IMR-90 (cell line): ENCODE data around the gene HOATZ. TPM values are rescaled to one million over a fixed set of nuclear protein-coding genes. Genes with fewer than 3 reads are reported as not detected.

Experiments used
- ATAC-seq: fragments of 200-7000 bp; cut with Tn5 transposase; 2 replicates; pipeline ENCODE4 v1.9.1; 2020; ENCODE audit warnings: low read depth, mild to moderate bottlenecking, moderate library complexity
- BruUV-seq: library from RNA; stranded (reverse); fragments of 400-500 nt; replicated peaks from 2 replicates; lab custom pipeline; 2021; lab: Mats Ljungman, UMichigan
- CTCF ChIA-PET: fragments of 300-600 bp; formaldehyde crosslinking; extraction: SDS; loops from one replicate; lab custom pipeline; 2021; ENCODE audit warnings: antibody characterized with exemption; lab: Yijun Ruan, JAX
- POLR2A ChIA-PET: fragments of 300-600 bp; sonication (Branson Sonifier 250); formaldehyde crosslinking; loops from one replicate; lab custom pipeline; 2022; ENCODE audit warnings: antibody characterized with exemption; ENCODE audit not compliant: unreplicated experiment; lab: Charles Lee
- DNase-seq: peaks from one replicate; pipeline ENCODE4 v3.0.0; 2013
- H2AFZ ChIP-seq: replicated peaks from 2 replicates; pipeline ENCODE3; 2013; ENCODE audit warnings: low read length, mild to moderate bottlenecking; ENCODE audit not compliant: poor library complexity
- H2AK5ac ChIP-seq: 2 replicates; pipeline ENCODE4 v1.6.1; 2013; ENCODE audit warnings: low read depth, low read length, inconsistent platforms
- H2AK9ac ChIP-seq: replicated peaks from 2 replicates; pipeline ENCODE3; 2013; ENCODE audit warnings: mild to moderate bottlenecking, low read depth, low read length, moderate library complexity; ENCODE audit not compliant: poor library complexity
- H2BK120ac ChIP-seq: 2 replicates; pipeline ENCODE4 v1.6.1; 2013; ENCODE audit warnings: low read depth, low read length, inconsistent platforms
- H2BK15ac ChIP-seq: 3 replicates; pipeline ENCODE4 v1.6.1; 2013; ENCODE audit warnings: low read depth, low read length, inconsistent platforms
- H2BK20ac ChIP-seq: 2 replicates; pipeline ENCODE4 v1.6.1; 2013; ENCODE audit warnings: low read depth, mild to moderate bottlenecking, inconsistent platforms, low read length, moderate library complexity
- H2BK5ac ChIP-seq: 2 replicates; pipeline ENCODE4 v1.6.1; 2013; ENCODE audit warnings: mild to moderate bottlenecking, low read depth, low read length, inconsistent platforms; ENCODE audit not compliant: poor library complexity, severe bottlenecking
- H3K14ac ChIP-seq: replicated peaks from 2 replicates; pipeline ENCODE4 v1.6.1; 2013; ENCODE audit warnings: low read depth, low read length, inconsistent platforms
- H3K18ac ChIP-seq: 2 replicates; pipeline ENCODE4 v1.6.1; 2013; ENCODE audit warnings: low read depth, low read length, control low read depth
- H3K23ac ChIP-seq: 2 replicates; pipeline ENCODE4 v1.6.1; 2013; ENCODE audit warnings: low read depth, low read length, inconsistent platforms
- H3K27ac ChIP-seq: 2 replicates; pipeline ENCODE4 v1.5.1; 2013; ENCODE audit warnings: mild to moderate bottlenecking, control low read depth, low read length; ENCODE audit not compliant: insufficient read depth
- H3K27me3 ChIP-seq: 2 replicates; pipeline ENCODE4 v1.6.1; 2013; ENCODE audit warnings: low read length; ENCODE audit not compliant: control insufficient read depth, insufficient read depth
- H3K36me3 ChIP-seq: 2 replicates; pipeline ENCODE4 v1.6.1; 2013; ENCODE audit warnings: low read length, mixed read lengths; ENCODE audit not compliant: control insufficient read depth, insufficient read depth
- H3K4ac ChIP-seq: 2 replicates; pipeline ENCODE4 v1.6.1; 2013; ENCODE audit warnings: low read depth, low read length, inconsistent platforms
- H3K4me1 ChIP-seq: 2 replicates; pipeline ENCODE4 v1.6.1; 2013; ENCODE audit warnings: low read length, mixed read lengths; ENCODE audit not compliant: control insufficient read depth, insufficient read depth
- H3K4me2 ChIP-seq: 2 replicates; pipeline ENCODE4 v1.6.1; 2013; ENCODE audit warnings: low read depth, mild to moderate bottlenecking, control low read depth, low read length, moderate library complexity
- H3K4me3 ChIP-seq: 2 replicates; pipeline ENCODE4 v1.5.1; 2013; ENCODE audit warnings: low read depth, mild to moderate bottlenecking, control low read depth, low read length, moderate library complexity; ENCODE audit not compliant: insufficient read depth
- H3K56ac ChIP-seq: 2 replicates; pipeline ENCODE4 v1.6.1; 2013; ENCODE audit warnings: low read length, inconsistent platforms; ENCODE audit not compliant: insufficient read depth; ENCODE audit errors: extremely low read depth
- H3K79me1 ChIP-seq, 2 experiments: 2 replicates each; pipeline ENCODE4 v1.6.1; 2013; ENCODE audit warnings: low read length in 2 of 2, inconsistent platforms in 1 of 2, low read depth in 1 of 2
- H3K9ac ChIP-seq: 2 replicates; pipeline ENCODE4 v1.6.1; 2013; ENCODE audit warnings: low read depth, low read length, control low read depth
- H3K9me1 ChIP-seq: 2 replicates; pipeline ENCODE4 v1.6.1; 2013; ENCODE audit warnings: low read length, inconsistent platforms; ENCODE audit not compliant: insufficient read depth
- H3K9me3 ChIP-seq: 2 replicates; pipeline ENCODE4 v1.6.1; 2013; ENCODE audit warnings: low read length; ENCODE audit not compliant: control insufficient read depth, insufficient read depth
- H4K20me1 ChIP-seq: 2 replicates; pipeline ENCODE4 v1.6.1; 2013; ENCODE audit warnings: low read length, inconsistent platforms; ENCODE audit not compliant: insufficient read depth
- H4K5ac ChIP-seq: 2 replicates; pipeline ENCODE4 v1.6.1; 2013; ENCODE audit warnings: mild to moderate bottlenecking, low read depth, low read length, control low read depth
- H4K8ac ChIP-seq, 2 experiments: 2 replicates each; pipeline ENCODE4 v1.6.1; 2013; ENCODE audit warnings: low read depth in 2 of 2, low read length in 2 of 2, control low read depth in 1 of 2, inconsistent platforms in 1 of 2
- H4K91ac ChIP-seq: 2 replicates; pipeline ENCODE4 v1.6.1; 2013; ENCODE audit warnings: low read depth, low read length, inconsistent platforms; ENCODE audit not compliant: insufficient read depth
- CTCF ChIP-seq: conservative IDR thresholded peaks from 2 replicates; pipeline ENCODE4 v1.5.1; 2012; ENCODE audit warnings: mild to moderate bottlenecking, low read depth, low read length, improper control_type of control experiment
- MXI1 ChIP-seq: IDR thresholded peaks from 2 replicates; pipeline ENCODE4 v1.6.1; 2012; ENCODE audit warnings: low read depth, mild to moderate bottlenecking, low read length, moderate library complexity, borderline replicate concordance
- POLR2A ChIP-seq: IDR thresholded peaks from 2 replicates; pipeline ENCODE4 v1.6.1; 2012; ENCODE audit warnings: mild to moderate bottlenecking, low read depth, low read length
- RAD21 ChIP-seq: IDR thresholded peaks from 2 replicates; pipeline ENCODE4 v1.6.1; 2012; ENCODE audit warnings: low read length, improper control_type of control experiment
- WGBS, 2 experiments: methylation state at CpG; one replicate each; pipeline versions ENCODE4 v1.1.5 to v1.1.7; 2013; ENCODE audit warnings: missing lambda C conversion rate in 2 of 2; ENCODE audit not compliant: insufficient read length in 1 of 2; ENCODE audit errors: extremely low coverage in 2 of 2; 5-methylcytosine and 5-hydroxymethylcytosine counted together
- dilution Hi-C: fragments of 300-500 bp; cut with HindIII; formaldehyde crosslinking; loops from one replicate; pipeline ENCODE4 v1.14.3; 2018; ENCODE audit warnings: low sequenced_read_pairs; ENCODE audit not compliant: unreplicated experiment
- in situ Hi-C: fragments of 300-500 bp; cut with MboI; formaldehyde crosslinking; loops from 3 replicates; pipeline ENCODE4 v1.14.3; 2019; ENCODE audit warnings: low sequenced_read_pairs, inconsistent platforms, mixed read lengths
- intact Hi-C: fragments of 100-400 bp; cut with micrococcal nuclease; formaldehyde crosslinking; loops from 2 replicates; pipeline ENCODE4 v1.10.0; 2022
- polyA plus RNA-seq, 3 experiments: library from polyadenylated mRNA; depleted of rRNA; stranded (reverse); fragments of >200 nt; gene quantifications; 2 replicates each; pipeline ENCODE4 v1.2.3, GENCODE V29; 2012; ENCODE audit warnings: low replicate concordance in 1 of 3
- total RNA-seq: library from RNA; depleted of rRNA; stranded (reverse); fragments of >200 nt; gene quantifications from 2 replicates; pipeline ENCODE4 v1.2.3, GENCODE V29; 2012
- TF ChIP-seq, protein P1 (sequence below): fragments of 150-350 bp; IDR thresholded peaks from 2 replicates; pipeline ENCODE4 v1.6.1; 2016; ENCODE audit warnings: low read depth, mild to moderate bottlenecking, low read length, moderate library complexity, borderline replicate concordance
- TF ChIP-seq, protein P2 (sequence below): fragments of 150-350 bp; IDR thresholded peaks from 2 replicates; pipeline ENCODE4 v1.6.1; 2017; ENCODE audit warnings: mild to moderate bottlenecking, antibody characterized with exemption, low read length, low read depth

Gene HOATZ
- total and polyA plus RNA-seq, 2 of the 4 experiments (the other 2 are of a cell fraction): not detected

GRCh38 chr11:111472228-111472627, 42.4 kb upstream of the HOATZ start:
- no peak overlapping the region for H3K14ac ChIP-seq
- no peaks in the 10 kb centered on the region for H3K4me1 ChIP-seq
- no peak overlapping the region for H3K4me3 ChIP-seq
- H2BK15ac ChIP-seq: no peak overlapping the region
- H3K9me1 ChIP-seq: no peaks in the 10 kb centered on the region
- DNase-seq (no peak), ATAC-seq (no peak)
- intact Hi-C loops: loop anchor here (5.0 kb wide), 1 partner anchor 35 kb away; no protein-coding TSS in a partner anchor
- no peak overlapping the region for H2BK5ac ChIP-seq
- H3K18ac ChIP-seq: no peak overlapping the region
- no peak overlapping the region for H3K27ac ChIP-seq
- no peaks in the 10 kb centered on the region for H3K36me3 ChIP-seq
- no peak overlapping the region for H4K5ac ChIP-seq
- H2AFZ ChIP-seq: no peak overlapping the region
- H4K20me1 ChIP-seq: no peaks in the 10 kb centered on the region
- no peak overlapping the region for H4K91ac ChIP-seq
- ChIA-PET CTCF (no interaction called here), POLR2A (no interaction called here)
- BruUV-seq: no TSS peak
- no peak overlapping the region for H3K56ac ChIP-seq
- no peaks in the 10 kb centered on the region for H3K79me1 ChIP-seq
- in situ Hi-C loops: no loop called here
- H2AK5ac ChIP-seq: no peak overlapping the region
- no peak overlapping the region for H2BK20ac ChIP-seq
- H3K27me3 ChIP-seq: no peaks in the 10 kb centered on the region; the same call in 1 of the 2 replicates
- no peak overlapping the region for H2AK9ac ChIP-seq
- H3K23ac ChIP-seq: no peak overlapping the region
- H3K9me3 ChIP-seq: no peaks in the 10 kb centered on the region
- dilution Hi-C loops: no loop called here
- WGBS, 2 experiments: no CpG with 5 or more reads among the region's 1 CpG
- H3K4ac ChIP-seq: no peak overlapping the region
- no peak for TF ChIP-seq CTCF
- TF ChIP-seq POLR2A: no peak
- TF ChIP-seq MXI1: no peak
- no peak for TF ChIP-seq RAD21
- TF ChIP-seq, protein P1, sequence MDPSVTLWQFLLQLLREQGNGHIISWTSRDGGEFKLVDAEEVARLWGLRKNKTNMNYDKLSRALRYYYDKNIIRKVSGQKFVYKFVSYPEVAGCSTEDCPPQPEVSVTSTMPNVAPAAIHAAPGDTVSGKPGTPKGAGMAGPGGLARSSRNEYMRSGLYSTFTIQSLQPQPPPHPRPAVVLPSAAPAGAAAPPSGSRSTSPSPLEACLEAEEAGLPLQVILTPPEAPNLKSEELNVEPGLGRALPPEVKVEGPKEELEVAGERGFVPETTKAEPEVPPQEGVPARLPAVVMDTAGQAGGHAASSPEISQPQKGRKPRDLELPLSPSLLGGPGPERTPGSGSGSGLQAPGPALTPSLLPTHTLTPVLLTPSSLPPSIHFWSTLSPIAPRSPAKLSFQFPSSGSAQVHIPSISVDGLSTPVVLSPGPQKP: no peak
- TF ChIP-seq, protein P2, sequence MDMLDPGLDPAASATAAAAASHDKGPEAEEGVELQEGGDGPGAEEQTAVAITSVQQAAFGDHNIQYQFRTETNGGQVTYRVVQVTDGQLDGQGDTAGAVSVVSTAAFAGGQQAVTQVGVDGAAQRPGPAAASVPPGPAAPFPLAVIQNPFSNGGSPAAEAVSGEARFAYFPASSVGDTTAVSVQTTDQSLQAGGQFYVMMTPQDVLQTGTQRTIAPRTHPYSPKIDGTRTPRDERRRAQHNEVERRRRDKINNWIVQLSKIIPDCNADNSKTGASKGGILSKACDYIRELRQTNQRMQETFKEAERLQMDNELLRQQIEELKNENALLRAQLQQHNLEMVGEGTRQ: no peak
- no peak overlapping the region for H3K4me2 ChIP-seq
- H3K9ac ChIP-seq: no peak overlapping the region
- no peak overlapping the region for H4K8ac ChIP-seq
- H2BK120ac ChIP-seq: no peak overlapping the region
